RPMI8226 (cell line): ENCODE measurements around the gene ZNF292.
"Not testable (repeated sequence)": the region's sequence is repeated elsewhere in the genome, so short reads cannot be mapped to it uniquely, and the experiment has no call there.

Experiments used
- DNase-seq: peaks from one replicate; pipeline ENCODE4 v3.0.0-alpha.2; 2015

Gene ZNF292

GRCh38 chr6:87279196-87279595 lies 123.8 kb downstream of the ZNF292 start:
- no peak for DNase-seq

GRCh38 chr6:87281426-87281825 lies 126.1 kb downstream of the ZNF292 start:
- no peak for DNase-seq

GRCh38 chr6:87282743-87283142 lies 127.4 kb downstream of the ZNF292 start:
- DNase-seq, result no peak

DNA sequence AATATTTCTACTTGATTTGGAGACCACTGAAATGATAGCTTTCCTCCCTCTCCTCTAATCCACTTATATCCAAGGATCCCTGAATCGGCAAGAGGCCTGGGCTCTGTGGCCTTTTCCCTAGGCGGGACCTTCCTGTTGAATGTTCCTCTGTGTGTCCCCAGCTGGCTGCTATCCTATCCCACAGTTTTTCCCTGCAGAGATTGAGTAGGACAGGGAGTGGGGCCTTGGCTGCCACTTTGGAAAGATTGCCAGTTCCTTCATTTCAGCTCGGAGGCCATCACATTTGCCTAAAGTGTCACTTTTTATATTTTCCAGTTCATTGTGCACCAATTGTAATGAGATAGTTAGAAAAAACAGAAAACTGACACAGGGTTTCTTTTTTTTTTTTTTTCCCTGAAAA lies 128.1 kb downstream of the ZNF292 start:
- DNase-seq, result no peak

DNA sequence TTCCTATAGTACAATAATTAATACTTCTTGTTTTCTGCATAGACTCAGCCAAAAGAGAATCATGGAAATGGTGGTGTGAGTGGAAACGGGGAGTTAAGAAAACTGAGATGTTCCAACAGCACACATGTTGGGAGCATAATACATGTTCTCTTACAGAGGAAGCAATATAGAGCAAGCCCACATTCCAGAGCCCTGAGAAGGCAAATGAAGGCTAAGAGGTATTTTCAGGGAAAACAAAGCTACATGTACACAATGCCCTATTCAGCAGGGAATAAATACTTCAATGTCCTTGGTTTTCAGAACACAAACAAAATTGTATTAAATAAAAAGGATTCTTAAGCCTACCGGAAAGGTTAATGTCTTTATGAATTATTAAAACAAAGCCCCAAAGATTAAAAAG lies 131.9 kb downstream of the ZNF292 start:
- DNase-seq, result no peak

DNA sequence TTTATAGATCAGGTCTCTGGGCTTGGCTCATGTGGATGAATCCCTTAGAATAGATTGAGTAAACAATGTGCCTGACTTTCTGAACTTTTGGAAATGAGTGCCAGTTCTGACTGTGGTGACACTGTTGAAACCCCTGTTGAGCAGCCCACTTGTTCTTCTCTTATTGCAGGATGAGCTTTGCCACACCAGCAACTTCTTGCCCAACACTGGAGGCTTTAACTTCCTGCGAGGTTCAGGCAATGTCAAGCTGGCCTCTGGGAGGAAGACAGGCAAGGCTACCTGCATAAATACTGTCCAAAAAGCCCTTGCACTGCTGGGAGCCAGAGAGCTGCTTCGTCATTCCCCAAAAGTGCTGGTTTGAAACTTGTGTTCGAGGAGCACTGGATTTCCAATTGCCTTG lies 134.2 kb downstream of the ZNF292 start:
- DNase-seq, result no peak

GRCh38 chr6:87291883-87292282 lies 136.5 kb downstream of the ZNF292 start:
- DNase-seq, result peak; percentile 32

DNA sequence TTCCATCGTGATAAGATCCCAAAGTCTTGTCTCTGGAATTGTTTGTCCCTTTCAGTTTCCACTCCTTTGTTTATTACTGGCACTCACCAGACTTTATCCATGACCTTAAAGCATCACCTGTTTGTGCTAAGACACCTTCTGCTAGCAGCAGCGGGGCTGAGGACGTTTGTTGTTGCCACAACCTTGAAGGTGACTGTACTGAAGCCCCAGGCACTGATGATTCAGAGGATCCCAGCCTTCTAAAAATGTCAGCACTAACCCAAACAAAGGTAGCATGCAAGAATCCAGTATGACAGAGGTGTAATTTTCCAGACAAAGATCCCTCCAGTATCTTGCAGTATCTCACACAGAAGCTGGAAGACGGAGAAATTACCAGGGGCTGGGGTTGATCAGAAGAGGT lies 138.2 kb downstream of the ZNF292 start:
- DNase-seq, result no peak

GRCh38 chr6:87297119-87297518 lies 141.8 kb downstream of the ZNF292 start:
- no peak for DNase-seq

DNA sequence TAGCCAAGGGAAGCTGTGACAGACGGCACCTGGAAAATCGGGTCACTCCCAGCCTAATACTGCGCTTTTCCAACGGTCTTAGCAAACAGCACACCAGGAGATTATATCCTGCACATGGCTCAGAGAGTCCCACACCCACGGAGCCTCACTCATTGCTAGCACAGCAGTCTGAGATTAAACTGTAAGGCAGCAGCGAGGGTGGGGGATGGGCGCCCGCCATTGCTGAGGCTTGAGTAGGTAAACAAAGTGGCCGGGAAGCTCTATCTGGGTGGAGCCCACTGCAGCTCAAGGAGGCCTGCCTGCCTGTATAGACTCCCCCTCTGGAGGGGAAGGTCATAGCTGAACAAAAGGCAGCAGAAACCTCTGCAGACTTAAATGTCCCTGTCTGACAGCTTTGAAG lies 145.9 kb downstream of the ZNF292 start:
- DNase-seq, result not testable (repeated sequence)

DNA sequence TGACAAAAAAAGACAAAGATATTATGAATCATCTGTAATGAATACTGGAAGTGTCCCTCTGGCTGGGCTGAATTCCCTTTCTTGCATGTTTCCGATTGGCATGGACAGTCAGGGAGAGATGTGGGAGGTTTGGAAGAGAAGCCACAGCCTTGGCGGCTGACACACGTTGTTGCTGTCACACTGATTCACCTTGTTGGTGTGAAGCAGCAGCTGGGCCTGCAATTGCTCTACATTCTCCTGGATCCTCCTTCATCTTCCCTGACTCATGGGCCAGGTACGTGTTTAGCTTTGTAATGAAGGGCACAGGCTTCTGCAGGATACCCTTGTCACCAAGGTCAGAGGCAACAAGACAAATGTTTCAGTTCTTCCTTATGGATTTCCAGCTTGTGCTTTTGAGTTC lies 153.6 kb downstream of the ZNF292 start:
- DNase-seq, result no peak

- no peak for DNase-seq
Observed at GRCh38 chr6:87312860-87313259, 157.5 kb downstream of the ZNF292 start.
